Measurements from ENCODE around the gene CMKLR1. TPM values are rescaled to one million over a fixed set of nuclear protein-coding genes. Genes with fewer than 3 reads are reported as not detected.

The CMKLR1 gene
- total and polyA plus RNA-seq, 4 donors, result 0.67 to 13.7 (median 5.8) TPM

GRCh38 chr12:108303703-108304102 lies 35.4 kb downstream of the CMKLR1 start (continued):
- TF ChIP-seq REST (IDR thresholded peaks at IDR 0.05), result no peak
- TF ChIP-seq SP1 (IDR thresholded peaks at IDR 0.05), result no peak

- no peaks in the 10 kb centered on the region for H3K27me3 ChIP-seq (ENCODE audit: control insufficient read depth in 4 of 4, insufficient read depth in 4 of 4, low read length in 3 of 4)
- no peaks in the 10 kb centered on the region for H3K9me3 ChIP-seq (ENCODE audit: control insufficient read depth in 4 of 4, low read length in 3 of 4)
- no peak overlapping the region for H3K27ac ChIP-seq (ENCODE audit: low read depth in 1 of 2, low read length in 2 of 2)
- H3K4me1 ChIP-seq (ENCODE audit: control insufficient read depth in 4 of 4, insufficient read depth in 4 of 4, low read length in 3 of 4), result peaks cover 0 to 19% (median 3%) of the 10 kb centered on the region in 4 donors
- H3K36me3 ChIP-seq (ENCODE audit: control insufficient read depth in 4 of 4, insufficient read depth in 3 of 4, low read depth in 1 of 4, low read length in 3 of 4), result no peaks in the 10 kb centered on the region
- no peak overlapping the region for H3K9ac ChIP-seq (ENCODE audit: low read depth in 1 of 2, low read length in 2 of 2)
- peak; percentile 39 for DNase-seq (ENCODE audit: low spot score)
- TF ChIP-seq MAX (IDR thresholded peaks at IDR 0.05) (no peak), NR2F2 (IDR thresholded peaks at IDR 0.05) (peak; percentile 6)
- H3K4me3 ChIP-seq (ENCODE audit: low read depth in 1 of 3, low read length in 3 of 3), result no peak overlapping the region
- WGBS, result 30% methylated on average over 18 of the region's 18 CpGs
Observed at GRCh38 chr12:108302403-108303311, 36.5 kb downstream of the CMKLR1 start.

- 75% methylated on average over 6 of the region's 6 CpGs for WGBS
- Histone ChIP-seq H3K4me3 (ENCODE audit: low read depth in 1 of 3, low read length in 3 of 3) (no peak overlapping the region), H3K27me3 (ENCODE audit: control insufficient read depth in 4 of 4, insufficient read depth in 4 of 4, low read length in 3 of 4) (no peaks in the 10 kb centered on the region), H3K9me3 (ENCODE audit: control insufficient read depth in 4 of 4, low read length in 3 of 4) (no peaks in the 10 kb centered on the region), H3K4me1 (ENCODE audit: control insufficient read depth in 4 of 4, insufficient read depth in 4 of 4, low read length in 3 of 4) (peaks cover 0 to 19% (median 5%) of the 10 kb centered on the region in 4 donors), H3K9ac (ENCODE audit: low read depth in 1 of 2, low read length in 2 of 2) (no peak overlapping the region), H3K27ac (ENCODE audit: low read depth in 1 of 2, low read length in 2 of 2) (no peak overlapping the region), H3K36me3 (ENCODE audit: control insufficient read depth in 4 of 4, insufficient read depth in 3 of 4, low read depth in 1 of 4, low read length in 3 of 4) (no peaks in the 10 kb centered on the region)
- no peak for DNase-seq (ENCODE audit: low spot score)
- TF ChIP-seq NR2F2 (IDR thresholded peaks at IDR 0.05) (no peak), SP1 (IDR thresholded peaks at IDR 0.05) (no peak), GABPA (IDR thresholded peaks at IDR 0.05 in 1 of 2, conservative IDR thresholded peaks at IDR 0.05 in 1 of 2) (no peak), CTCF (IDR thresholded peaks at IDR 0.05; ENCODE audit: low read depth, low read length, missing input control) (no peak), EGR1 (IDR thresholded peaks at IDR 0.05; ENCODE audit: low read depth in 2 of 2) (no peak), HNF4G (IDR thresholded peaks at IDR 0.05) (no peak), RXRA (IDR thresholded peaks at IDR 0.05) (no peak), REST (IDR thresholded peaks at IDR 0.05) (no peak), ATF3 (IDR thresholded peaks at IDR 0.05) (no peak)
Observed at GRCh38 chr12:108302016-108302402, 37.1 kb downstream of the CMKLR1 start.

Measured in liver (tissue), 9 donors.